HG02885 (cell line): Measurements from ENCODE around the gene GPR108.
"Not testable (repeated sequence)": the region's sequence is repeated elsewhere in the genome, so short reads cannot be mapped to it uniquely, and the experiment has no call there.

Source experiments
- ATAC-seq: cut with Tn5 transposase; IDR thresholded peaks from one replicate; pipeline ENCODE4 v1.9.1; 2021; ENCODE audit warnings: mild to moderate bottlenecking; ENCODE audit not compliant: unreplicated experiment, poor library complexity

The GPR108 gene

DNA sequence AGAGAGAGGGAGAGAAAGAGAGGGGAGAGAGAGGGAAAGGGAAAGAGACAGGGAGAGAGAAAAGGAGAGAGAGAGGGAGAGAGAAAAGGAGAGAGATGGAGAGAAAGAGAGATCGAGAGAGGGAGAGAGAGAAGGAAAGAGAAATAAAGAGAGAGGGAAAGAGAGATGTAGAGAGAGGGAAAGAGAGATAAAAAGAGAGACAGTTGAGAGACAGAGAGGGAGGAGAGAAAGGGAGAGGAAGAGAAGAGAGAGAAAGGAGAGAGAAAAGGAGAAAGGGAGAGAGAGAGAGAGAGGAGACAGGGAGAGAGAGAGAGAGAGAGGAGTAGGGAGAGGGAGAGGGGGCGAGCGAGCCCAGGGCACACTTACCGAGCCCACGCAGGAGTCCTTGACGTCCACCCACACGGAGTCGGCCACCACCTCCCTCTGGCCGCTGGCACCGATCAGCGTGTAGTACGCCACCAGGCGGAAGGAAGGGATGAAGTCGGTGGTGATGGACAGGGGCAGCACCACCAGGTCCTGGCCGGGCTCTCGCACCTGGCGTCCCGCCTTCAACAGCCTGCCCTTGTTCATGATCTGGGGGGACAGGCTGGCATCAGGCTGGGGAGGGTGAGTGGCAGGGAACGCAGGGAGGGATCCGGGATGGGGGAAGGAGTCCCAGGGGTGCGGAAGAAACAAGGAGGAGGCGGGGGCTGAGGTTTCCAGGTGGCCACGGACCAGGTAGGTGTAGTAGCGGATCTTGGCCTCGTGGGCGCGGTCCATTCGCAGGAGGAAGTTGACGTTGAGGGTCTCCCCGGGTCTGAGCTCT, 26.9 kb downstream of the GPR108 start:
- ATAC-seq: no peak

DNA sequence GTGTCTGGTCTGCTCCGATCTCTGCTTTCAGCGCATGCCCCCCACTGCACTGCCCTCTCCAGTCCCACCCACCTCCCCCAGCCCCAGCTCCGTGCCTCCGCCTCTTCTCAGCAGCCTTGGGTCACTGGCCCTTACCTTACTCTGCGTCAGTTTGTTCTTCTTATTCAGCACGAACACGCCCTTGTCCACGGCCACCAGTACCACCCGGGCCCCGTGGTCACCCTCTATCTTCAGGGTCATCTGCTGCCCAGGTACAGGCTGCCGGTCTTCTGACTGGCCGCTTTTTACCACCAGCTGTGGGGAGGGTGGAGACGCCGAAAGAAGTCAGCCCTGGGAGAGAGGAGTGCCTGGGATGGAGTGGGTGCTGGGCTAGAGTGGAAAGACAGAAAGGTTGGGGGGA, 27.8 kb downstream of the GPR108 start:
- no peak for ATAC-seq

DNA sequence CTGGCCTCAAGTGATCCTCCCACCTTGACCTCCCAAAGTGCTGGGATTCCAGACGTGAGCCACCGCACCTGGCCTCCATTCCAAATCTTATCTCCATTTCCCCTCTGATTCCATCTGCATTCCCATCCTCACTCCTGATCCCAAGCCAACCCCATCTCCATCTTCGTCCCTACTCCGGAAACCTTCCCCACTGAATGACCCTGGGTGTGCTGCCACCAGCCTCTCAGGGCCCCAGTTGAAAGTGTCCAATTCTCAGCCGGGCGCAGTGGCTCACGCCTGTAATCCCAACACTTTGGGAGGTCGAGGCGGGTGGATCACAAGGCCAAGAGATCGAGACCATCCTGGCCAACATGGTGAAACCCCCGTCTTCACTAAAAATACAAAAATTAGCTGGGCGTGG, 28.5 kb downstream of the GPR108 start:
- not testable (repeated sequence) for ATAC-seq

DNA sequence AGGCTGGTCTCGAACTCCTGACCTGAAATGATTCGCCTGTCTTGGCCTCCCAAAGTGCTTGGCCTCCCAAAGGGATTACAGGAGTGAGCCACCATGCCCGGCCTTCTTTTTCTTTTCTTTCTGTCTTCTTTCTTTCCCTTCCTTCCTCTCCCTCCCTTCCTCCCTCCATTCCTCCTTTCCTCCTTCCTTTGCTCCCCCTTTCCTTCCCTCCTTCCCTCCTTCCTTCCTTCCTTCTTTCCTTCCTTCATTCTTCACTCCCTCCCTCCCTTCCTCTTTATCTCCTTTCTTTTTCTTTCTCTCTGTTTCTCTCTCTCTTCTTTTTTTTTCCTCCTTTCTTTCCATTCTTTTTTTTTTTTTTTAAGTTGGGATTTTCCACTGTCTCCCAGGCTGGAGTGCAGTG, 29.0 kb downstream of the GPR108 start:
- no peak for ATAC-seq

DNA sequence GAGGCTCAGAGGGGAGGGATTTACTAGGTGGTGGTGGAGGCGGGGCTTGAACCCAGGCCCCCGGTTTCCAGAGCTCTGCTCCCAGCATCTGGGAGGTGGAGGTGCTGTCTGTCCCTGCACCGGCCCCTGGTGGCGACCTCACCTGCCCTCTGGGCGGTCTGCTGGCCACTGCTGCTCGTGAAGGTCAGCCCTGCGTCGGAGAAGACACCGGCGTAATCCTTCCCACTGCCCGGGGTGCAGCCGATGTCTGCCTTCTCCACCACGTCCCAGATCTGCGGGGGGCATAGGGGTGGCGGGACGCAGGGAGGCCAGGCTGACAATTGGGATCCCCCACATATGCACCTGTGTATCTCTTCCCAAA, 29.7 kb downstream of the GPR108 start:
- no peak for ATAC-seq

DNA sequence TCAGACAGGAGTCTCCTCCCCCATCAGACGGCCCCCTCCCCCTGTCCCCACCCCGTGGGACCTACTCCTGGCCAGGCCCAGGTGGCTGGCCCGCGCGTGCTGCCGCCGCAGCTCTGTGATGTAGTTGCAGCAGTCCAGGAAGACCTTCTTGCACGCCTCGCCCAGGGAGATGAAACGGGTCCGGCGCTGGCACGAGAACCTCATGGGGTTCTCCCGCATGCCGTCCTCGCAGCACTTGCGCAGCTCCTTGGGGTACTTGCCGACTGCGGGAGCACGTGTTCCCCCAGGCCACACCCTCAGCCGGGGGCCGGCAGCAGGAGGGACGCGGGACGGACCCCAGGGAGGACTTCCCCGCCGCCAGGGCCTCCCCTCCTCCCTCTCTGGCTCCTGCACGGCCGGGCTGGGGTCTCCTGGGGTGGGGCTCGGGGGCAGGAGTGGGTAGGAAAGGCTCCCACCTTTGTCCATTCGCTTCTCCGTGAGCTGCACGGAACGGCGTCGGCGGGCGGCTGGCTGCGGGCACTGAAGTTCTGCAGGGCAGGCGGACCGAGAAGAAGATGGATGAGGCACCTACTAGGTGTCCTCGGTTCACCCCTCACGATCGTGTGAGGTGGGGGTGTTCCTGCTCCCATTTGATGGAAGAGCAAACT, 30.2 kb downstream of the GPR108 start:
- no peak for ATAC-seq

DNA sequence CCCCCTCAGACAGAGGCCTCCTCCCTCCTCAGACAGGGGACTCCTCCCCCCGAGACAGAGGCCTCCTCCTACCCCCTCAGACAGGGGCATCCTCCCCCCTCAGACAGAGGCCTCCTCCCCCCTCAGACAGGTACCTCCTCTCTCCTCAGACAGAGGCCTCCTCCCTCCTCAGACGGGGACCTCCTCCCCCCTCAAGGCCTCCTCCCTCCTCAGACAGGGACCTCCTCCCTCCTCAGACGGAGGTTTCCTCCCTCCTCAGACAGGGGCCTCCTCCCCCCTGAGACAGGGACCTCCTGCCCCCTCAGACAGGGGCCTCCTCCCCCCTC, 30.8 kb downstream of the GPR108 start:
- no peak for ATAC-seq

DNA sequence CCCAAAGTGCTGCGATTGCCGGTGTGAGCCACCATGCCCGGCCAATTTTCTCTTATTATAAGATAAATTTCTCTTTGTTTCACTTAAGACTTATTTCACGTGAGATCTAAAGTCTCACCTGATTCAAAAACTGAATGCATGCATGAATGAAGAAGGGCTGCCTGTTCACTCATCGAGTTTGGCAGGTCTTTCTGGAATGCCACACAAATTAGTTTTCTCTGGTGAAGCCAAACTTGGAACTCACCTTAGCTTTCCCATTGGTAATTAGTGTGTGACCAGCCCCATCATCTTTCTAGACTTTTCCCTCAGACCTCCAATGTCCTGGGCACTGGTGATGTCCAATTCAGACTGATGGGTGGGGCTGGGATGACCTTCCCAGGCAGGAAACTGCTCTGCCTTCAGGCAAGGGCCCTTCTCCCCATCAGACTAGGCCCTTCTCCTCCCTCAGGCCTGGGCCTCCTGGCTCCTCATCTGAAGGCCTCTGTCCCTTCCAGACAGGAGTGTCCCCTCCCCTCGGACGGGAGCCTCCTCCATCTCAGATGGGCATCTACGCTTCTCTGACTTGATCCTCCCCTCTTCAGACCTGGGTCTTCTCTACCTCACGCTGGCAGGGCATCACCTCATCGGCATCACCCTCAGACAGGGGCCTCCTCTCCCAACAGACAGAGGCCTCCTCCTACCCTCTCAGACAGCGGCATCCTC, 31.3 kb downstream of the GPR108 start:
- no peak for ATAC-seq

DNA sequence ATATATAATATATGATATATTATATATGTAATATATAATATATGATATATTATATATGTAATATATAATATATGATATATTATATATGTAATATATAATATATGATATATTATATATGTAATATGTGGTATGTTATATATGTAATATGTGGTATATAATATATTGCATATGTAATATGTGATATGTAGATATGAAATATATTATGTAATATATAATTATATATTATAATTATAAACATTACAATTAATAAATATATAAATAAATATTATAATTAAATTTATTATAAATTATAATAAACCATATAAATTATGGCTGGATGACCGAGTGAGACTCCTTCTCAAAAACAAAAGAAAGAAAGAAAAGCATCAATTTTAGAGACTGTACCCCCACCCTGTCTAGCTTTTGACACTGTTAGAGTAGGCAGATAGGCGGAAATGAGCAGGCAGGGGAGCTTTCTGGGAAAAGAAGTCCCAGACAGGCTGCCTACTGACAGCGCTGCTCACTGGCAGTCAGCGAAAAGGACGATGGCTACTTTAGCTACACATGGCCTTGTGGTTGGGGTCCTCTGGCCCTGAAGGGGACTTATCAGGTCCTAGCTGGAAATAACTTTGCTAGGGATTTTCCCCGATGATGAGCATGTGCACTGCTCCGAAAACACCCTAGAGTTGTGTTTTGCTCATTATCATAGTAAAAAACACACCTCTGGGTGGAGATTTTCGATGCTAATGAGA, 36.6 kb downstream of the GPR108 start:
- no peak for ATAC-seq

DNA sequence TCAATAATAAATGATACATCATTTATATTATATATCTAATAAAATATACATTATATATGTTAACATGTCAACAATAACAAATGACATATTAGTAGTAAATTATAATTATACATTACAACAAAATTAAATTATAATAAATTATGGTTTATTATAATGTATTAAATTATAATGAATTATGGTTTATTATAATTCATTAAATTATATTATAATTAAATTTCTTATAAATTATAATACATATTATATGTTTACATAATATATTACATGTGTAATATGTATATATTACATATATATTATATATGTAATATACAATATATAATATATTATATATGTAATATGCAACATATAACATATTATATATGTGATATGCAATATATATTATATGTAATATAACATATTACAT, 37.4 kb downstream of the GPR108 start:
- ATAC-seq: no peak

DNA sequence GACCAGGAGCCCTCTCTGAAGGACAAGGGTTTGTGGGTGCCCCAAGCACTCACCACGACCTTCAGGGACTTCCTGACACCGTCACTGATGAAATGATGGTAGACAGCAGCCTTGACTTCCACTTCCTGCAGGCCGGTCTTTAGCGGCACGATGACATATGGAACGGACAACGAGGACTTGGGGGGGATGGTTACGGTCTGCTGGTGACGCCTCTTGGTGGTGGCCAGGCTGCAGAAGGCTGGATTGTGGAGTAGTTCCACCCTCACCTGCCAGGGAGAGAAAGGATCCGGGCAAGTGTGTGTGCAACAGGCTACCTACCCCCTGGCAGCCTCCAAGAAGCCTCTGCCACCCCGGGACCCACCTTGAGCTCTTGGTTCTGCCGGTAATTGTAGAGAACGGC, 40.1 kb downstream of the GPR108 start:
- no peak for ATAC-seq

DNA sequence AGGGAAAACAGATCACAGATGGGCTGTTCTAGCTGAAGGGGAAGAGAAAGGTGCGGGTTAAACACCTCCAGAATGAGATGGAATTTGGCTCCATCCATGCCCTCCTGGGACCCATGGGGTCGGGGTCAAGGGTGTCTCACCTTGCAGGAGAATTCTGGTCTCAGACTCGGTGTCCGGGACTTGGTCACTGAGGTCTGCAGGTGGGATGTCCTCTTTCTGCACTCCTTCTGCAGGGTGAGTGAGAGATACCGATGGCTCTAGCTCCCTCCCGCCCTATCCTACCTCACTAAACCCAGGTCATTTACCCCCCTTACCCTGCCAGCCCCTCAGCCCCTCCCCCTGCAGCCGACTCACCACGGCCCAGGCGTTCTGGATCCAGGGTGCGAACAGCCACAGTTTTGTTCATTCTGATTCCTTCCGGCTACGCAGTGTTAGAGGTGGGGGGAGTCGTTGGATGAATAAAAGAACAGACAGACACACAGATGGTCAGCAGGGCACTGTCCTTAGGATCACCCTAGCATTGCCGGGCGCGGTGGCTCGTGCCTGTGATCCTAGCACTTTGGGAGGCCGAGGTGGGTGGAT, 41.0 kb downstream of the GPR108 start:
- no peak for ATAC-seq

DNA sequence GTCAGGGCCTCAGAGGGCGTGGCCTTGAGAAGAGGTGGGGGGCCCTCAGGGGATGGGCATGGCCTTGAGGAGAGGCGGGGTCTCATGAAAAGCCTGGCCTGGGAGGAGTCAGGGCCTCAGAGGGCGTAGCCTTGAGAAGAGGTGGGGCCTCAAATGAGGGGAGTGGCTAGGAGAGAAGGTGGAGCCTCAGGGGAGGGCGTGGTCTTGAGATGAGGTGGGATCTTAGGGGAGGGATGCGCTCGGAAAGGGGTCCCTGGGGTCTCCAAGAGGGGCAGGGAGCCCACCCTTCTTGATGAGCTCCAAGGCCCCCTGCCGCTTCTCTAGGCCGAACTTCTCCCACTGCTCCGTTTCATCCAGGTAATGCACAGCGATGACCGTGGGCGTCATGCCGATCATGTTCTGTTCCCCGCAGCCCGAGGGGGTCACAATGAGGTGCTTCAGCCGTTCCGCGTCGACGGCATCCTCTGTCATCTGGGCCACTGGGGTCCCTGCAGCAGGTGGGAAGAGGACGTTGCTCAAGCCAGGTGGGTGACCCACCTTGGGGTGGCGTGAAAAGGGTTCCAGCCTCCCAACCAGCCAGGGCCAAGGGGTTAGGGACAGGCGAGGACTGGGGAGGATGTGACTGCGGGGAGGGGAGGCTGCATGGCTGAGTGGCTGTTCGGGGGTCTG, 43.1 kb downstream of the GPR108 start:
- no peak for ATAC-seq

DNA sequence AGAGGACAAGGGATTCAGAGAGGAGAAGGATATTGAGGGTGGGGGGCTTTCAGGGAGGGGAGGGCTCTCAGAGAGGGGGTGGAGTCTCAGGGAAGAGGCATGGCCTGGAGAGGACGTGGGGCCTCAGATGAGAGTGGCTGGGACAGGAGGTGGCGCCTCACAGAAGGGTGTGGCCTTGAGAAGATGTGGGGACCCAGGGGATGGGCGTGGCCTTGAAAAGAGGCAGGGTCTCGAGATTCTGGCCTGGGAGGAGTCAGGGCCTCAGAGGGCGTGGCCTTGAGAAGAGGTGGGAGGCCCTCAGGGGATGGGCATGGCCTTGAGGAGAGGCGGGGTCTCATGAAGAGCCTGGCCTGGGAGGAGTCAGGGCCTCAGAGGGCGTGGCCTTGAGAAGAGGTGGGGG, 43.7 kb downstream of the GPR108 start:
- no peak for ATAC-seq

DNA sequence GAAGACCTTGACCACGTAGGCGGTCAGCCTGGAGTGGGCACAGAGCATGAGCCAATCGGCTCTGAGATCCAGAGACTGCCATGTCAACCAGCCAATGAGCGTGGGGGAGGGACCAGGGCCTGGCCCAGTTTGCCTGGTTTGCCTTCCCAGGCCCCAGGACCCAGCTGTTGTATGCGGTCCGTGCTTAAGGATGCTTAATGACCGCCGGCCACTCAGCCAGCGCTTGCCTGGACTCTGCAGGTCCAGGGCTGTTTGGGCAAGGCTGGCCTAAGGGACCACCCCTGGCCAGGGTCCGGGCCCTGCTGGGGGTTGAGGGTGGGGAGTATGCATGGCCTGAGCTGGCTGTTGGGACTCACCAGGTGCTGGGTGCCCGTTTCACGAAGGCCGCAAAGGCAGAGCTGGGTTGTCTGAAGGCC, 44.3 kb downstream of the GPR108 start:
- ATAC-seq: no peak

DNA sequence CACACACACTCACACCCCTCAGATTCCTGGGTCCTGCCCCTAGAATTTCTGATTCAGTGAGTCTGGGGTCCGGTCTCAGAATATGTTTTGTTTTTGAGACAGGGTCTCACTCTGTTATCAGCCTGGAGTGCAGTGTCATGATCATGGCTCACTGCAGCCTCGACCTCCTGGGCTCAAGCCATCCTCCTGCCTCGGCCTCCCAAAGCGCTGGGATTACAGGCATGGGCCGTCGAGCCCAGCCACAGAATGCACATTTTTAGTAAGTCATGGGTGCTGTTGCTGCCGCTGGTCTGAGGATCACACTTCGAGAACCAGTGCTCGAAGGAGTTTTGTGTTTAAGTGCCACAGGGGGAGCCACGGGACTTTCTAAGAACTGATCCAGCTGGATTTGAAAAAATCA, 45.4 kb downstream of the GPR108 start:
- ATAC-seq: no peak

DNA sequence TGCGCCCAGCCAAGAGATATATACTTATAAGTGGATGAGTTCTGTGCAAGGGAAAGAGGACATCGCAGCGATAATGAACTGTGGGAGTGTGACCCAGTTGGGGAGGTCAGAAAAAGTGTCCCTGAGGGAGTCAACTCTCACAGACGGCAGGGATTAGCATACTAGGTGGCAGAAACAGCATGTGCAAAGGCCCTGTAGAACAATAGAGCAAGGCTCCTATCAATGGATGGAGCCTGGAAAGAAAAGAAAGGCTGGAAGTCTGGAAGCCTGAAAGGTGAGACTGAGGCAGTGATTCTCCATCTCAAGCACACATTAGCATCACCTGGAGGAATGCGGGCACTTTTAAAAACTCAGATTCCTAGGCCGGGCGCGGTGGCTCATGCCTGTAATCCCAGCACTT, 46.0 kb downstream of the GPR108 start:
- ATAC-seq: no peak

DNA sequence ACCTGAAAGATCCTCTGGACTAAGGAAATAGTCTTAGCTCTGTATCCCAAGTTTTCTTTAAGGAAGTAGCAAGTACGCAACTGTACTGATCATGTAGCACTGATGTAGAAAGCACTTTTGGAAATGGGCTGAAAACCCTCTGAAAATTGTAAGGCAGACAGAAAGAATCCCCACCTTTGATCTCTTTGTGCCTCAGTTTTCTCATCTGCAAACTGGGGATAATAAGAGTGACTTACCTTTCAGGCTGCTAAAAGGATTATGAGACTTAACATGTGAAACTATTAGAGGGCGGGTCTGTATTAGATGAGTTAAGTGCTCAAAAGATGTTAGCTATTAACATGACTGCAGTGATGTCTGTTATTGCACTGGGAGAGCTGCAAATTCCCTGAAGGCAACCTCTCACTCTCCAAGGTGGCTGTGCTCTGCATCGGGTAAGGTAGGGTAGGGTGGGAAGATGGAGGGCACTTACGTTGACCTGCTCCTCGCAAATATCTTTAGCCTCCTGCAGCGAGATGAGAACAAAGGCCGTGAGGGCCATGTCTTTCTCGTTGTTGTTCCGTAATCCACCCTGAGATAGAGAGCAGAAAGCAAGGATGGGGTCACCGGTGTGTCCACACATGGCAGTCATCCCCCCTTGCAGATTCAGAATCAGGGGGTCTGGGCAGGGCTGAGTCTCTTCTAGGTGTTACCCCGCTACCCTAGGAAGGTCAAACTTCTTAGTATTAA, 47.1 kb downstream of the GPR108 start:
- ATAC-seq: no peak

DNA sequence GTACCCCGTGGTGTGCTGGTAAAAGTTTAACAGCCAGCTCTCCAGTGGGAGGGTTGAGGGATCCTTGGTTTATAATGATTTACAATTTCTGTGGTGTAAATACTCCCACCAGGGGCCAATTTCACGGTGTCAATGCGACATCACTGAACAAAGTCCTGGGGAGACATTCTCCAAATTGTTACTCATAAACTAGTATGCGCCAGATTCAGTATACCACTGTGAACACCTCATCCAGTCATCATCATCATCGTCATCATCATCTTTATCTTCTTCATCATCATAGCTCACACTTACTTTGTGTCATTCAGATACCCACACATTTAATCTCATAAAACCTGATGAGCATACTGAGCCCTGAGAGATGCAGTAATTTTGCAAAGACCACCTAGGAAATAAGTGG, 50.3 kb downstream of the GPR108 start:
- no peak for ATAC-seq

DNA sequence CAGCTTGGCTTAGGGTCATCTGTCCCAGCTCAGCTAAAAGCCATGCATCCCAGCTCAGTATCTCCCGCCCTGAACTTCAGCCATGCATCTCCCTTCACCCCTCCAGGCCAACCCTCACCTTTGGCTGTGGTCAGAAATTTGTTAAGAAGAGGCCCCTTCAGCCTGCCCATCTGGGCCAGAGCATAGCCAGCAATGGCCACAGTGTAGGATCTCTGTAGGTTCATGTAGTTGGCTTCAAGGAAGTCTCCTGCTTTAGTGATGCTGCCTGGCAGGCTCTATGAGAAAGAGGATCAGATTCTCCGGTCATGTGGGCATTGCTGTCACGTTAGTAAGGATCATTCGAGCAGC, 50.8 kb downstream of the GPR108 start:
- no peak for ATAC-seq
